Measurements from ENCODE around the gene PHF20.
"Not testable (repeated sequence)": the region's sequence is repeated elsewhere in the genome, so short reads cannot be mapped to it uniquely, and the experiment has no call there.

Gene PHF20

GRCh38 chr20:35954907-35955251 is 183.1 kb downstream of the PHF20 start:
- TF ChIP-seq CTCF (IDR thresholded peaks at IDR 0.05; ENCODE audit: insufficient read depth, missing control alignments): no peak
- DNase-seq (ENCODE audit: insufficient read length, low spot score) (no peak), FAIRE-seq (no peak)

- no peak for DNase-seq (ENCODE audit: insufficient read length, low spot score)
- no peak for TF ChIP-seq CTCF (IDR thresholded peaks at IDR 0.05; ENCODE audit: insufficient read depth, missing control alignments)
- FAIRE-seq: no peak
Observed at GRCh38 chr20:35956616-35957015, 184.8 kb downstream of the PHF20 start.

- FAIRE-seq; DNase-seq (ENCODE audit: insufficient read length, low spot score): not testable (repeated sequence)
Observed at GRCh38 chr20:35959291-35959690, 187.5 kb downstream of the PHF20 start.

- DNase-seq (ENCODE audit: insufficient read length, low spot score) (no peak), FAIRE-seq (no peak)
Observed at GRCh38 chr20:35963878-35964277, 192.1 kb downstream of the PHF20 start.

GRCh38 chr20:35967979-35968640 is 196.3 kb downstream of the PHF20 start, which contains the start of gene CNBD2:
TSS of gene CNBD2 (plus strand) at chr20:35968590. CDS start at chr20:35968763, 173 bp downstream.
- FAIRE-seq (no peak), DNase-seq (ENCODE audit: insufficient read length, low spot score) (no peak)
- TF ChIP-seq CTCF (IDR thresholded peaks at IDR 0.05; ENCODE audit: insufficient read depth, missing control alignments): no peak

More at GRCh38 chr20:35963878-35964277, 192.1 kb downstream of the PHF20 start:
- TF ChIP-seq CTCF (IDR thresholded peaks at IDR 0.05; ENCODE audit: insufficient read depth, missing control alignments): no peak

- no peak for FAIRE-seq
- DNase-seq (ENCODE audit: insufficient read length, low spot score): no peak
- no peak for TF ChIP-seq CTCF (IDR thresholded peaks at IDR 0.05; ENCODE audit: insufficient read depth, missing control alignments)
Observed at GRCh38 chr20:35968930-35969329, 197.1 kb downstream of the PHF20 start.

- FAIRE-seq (no peak), DNase-seq (ENCODE audit: insufficient read length, low spot score) (no peak)
- TF ChIP-seq CTCF (IDR thresholded peaks at IDR 0.05; ENCODE audit: insufficient read depth, missing control alignments): no peak
Observed at GRCh38 chr20:35971981-35972380, 200.2 kb downstream of the PHF20 start.

- DNase-seq (ENCODE audit: insufficient read length, low spot score) (no peak), FAIRE-seq (peak; percentile 11)
- no peak for TF ChIP-seq CTCF (IDR thresholded peaks at IDR 0.05; ENCODE audit: insufficient read depth, missing control alignments)
Observed at GRCh38 chr20:35972462-35972861, 200.6 kb downstream of the PHF20 start.
